ENCODE data around the gene KMO.
A peak's percentile ranks its signal among the peaks of the same experiment; 100 is the strongest.

The KMO gene

DNA sequence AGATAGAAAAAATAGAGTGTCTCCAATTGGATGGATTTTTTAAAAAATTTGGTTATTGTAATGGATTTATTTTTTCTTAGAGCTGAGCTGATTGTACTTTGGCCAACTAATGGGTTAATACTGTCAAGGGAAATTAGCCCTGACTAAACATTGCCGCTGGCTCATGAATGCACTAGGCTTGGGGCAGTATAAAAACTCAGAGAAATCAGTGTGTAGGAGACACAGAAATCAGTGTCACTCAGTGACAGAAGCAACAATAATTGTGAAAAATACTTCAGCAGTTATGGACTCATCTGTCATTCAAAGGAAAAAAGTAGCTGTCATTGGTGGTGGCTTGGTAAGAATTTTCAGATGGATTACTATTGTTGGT, at the start of gene KMO:
Gene KMO (plus strand): TSS at position 217 of the 370 bp plus-strand sequence. CDS start 67 bp downstream, at position 284.
- Mint-ChIP-seq H3K4me1 (peaks cover 12% of the 10 kb centered on the region), H3K36me3 (no peaks in the 10 kb centered on the region)
- CTCF ChIA-PET = interaction anchor here (0.6 to 1.2 kb wide), 8 partner anchors 21 to 507 kb away, joined by 3 to 5 read pairs (median 3); partner anchors contain the start of gene MAP1LC3C

DNA sequence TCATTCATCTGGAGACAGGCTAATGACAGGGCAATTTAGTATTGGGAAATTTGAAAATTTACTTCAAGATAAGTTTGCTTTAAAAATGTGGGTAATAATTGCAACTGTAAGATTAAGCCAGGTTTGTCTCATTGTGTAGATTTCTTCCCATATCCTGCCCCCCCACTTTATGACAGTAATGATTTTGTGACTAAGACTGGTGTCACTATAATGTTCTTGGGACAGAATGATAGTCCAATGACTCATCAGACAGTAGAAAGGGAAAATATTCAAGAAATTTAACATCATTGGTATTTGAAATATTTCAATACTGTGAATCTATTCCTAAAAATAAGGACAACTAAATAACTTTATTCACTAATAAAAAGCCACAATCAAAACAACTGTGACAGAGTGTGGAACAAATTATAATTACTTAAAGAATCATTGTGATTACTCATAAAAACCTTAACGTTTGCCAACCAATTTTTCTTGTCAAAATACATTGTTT, 49.4 kb upstream of the KMO start:
- no peak for DNase-seq
- CTCF ChIA-PET = no interaction called here
- Mint-ChIP-seq H3K4me1 (no peaks in the 10 kb centered on the region), H3K9me3 (no peaks in the 10 kb centered on the region), H3K36me3 (no peaks in the 10 kb centered on the region), H3K27me3 (no peaks in the 10 kb centered on the region), H3K4me3 (no peak overlapping the region), H3K27ac (peak overlapping the region; percentile 4)

More for the DNA sequence above, at the start of gene KMO:
- Mint-ChIP-seq H3K27me3 (peaks cover 10% of the 10 kb centered on the region), H3K9me3 (no peaks in the 10 kb centered on the region), H3K27ac (peak within 1 kb of the TSS; percentile 88), H3K4me3 (peak within 1 kb of the TSS; percentile 87)
- DNase-seq = no peak

DNA sequence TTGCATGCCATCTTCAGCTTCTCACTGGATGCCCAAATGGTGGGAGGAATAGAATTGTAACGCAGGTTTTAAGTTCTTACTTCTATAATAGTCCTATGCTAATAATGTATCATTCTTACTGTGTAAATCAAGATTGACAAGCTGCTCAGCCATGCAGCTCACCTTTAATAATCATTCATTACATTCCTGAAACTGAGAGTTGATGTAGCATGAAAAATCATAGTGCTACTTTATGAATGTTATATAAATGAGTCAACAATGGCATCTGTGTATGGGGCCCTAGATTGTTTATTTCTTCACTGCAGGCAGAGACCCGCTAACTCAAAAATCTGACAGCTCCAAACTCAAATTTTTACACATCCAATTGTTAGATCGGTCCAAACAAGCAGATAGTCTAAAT, 47.0 kb upstream of the KMO start:
- Mint-ChIP-seq H3K9me3 (no peaks in the 10 kb centered on the region), H3K27me3 (no peaks in the 10 kb centered on the region)
- CTCF ChIA-PET = interaction anchor here (0.7 to 2.0 kb wide), 3 partner anchors 14 to 597 kb away, joined by 3 to 6 read pairs (median 6); no protein-coding TSS in a partner anchor

DNA sequence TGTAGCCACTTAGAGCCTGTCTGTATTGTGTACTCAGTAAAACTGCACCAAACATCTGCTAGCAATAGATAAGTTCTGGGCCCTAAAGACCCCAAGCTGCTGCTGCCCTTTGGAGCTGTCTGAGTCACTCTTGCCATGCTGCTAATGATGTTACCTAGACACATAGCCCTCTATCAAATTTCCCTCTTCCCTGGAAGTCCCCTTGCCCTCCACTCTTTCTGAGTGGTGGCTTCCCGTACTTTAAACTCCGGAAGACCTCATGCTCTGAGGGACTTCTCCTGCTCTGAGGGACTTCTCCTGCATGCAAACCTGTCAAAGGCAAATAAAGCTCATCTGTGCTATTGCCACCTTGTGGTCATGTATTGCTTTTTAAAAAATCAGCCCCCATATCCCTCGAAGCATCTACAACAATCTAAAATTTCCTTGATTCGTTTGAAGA, 46.6 kb upstream of the KMO start:
- H3K9me3 Mint-ChIP-seq = no peaks in the 10 kb centered on the region
- H3K27me3 Mint-ChIP-seq = no peaks in the 10 kb centered on the region
- no peak overlapping the region for H3K27ac Mint-ChIP-seq
- no peak overlapping the region for H3K4me3 Mint-ChIP-seq
- DNase-seq = no peak
- CTCF ChIA-PET = interaction anchor here (0.7 to 2.0 kb wide), 3 partner anchors 13 to 598 kb away, joined by 3 to 6 read pairs (median 6); no protein-coding TSS in a partner anchor
- H3K36me3 Mint-ChIP-seq = no peaks in the 10 kb centered on the region
- H3K4me1 Mint-ChIP-seq = no peaks in the 10 kb centered on the region

More for the DNA sequence above, 47.0 kb upstream of the KMO start:
- Mint-ChIP-seq H3K27ac (no peak overlapping the region), H3K4me3 (no peak overlapping the region), H3K4me1 (no peaks in the 10 kb centered on the region), H3K36me3 (no peaks in the 10 kb centered on the region)
- no peak for DNase-seq

DNA sequence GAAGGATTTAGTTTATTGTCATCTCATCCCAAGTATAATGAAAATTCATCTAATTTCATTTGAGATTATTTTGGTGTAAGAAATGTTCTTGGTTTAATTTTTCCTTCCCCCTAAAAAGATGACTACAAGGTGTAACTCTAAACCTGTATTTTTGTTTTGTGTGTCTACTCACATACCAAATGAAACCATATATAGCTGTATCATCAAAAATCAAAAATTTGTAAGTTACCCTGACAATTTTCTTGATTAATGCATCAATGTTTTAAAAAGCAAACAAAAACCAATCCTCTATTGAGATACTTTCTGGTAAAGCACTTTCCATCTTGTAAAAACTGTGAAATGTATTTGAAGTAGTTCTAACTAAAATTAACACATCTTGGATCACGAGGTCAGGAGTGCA, 43.4 kb upstream of the KMO start:
- Mint-ChIP-seq H3K4me3 (no peak overlapping the region), H3K27me3 (no peaks in the 10 kb centered on the region), H3K27ac (no peak overlapping the region), H3K36me3 (peaks cover 3% of the 10 kb centered on the region), H3K4me1 (no peaks in the 10 kb centered on the region), H3K9me3 (no peaks in the 10 kb centered on the region)
- CTCF ChIA-PET = no interaction called here
- DNase-seq = no peak

DNA sequence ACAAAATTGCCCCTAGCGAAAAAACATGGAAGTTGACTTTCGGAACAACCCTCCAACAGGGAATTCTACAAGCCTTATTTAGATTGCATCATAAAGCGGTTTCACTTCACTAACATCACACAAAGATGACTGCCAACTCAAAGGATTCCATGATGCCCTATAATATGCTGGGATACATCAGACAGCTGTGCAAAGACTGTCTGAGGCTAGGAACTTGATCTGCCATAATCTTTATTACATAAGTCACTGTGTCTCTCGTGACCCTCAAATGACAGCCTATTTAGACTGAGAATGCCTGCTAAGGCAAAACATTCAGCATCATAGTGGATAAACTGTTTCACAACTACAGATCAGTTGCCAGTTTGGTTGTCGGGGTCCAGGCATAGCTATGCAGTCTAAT, 36.4 kb upstream of the KMO start:
- H3K4me1 Mint-ChIP-seq = no peaks in the 10 kb centered on the region
- CTCF ChIA-PET = interaction anchor here (1.0 kb wide), 1 partner anchor 17 kb away, joined by 3 read pairs; no protein-coding TSS in a partner anchor
- no peak for DNase-seq
- H3K27me3 Mint-ChIP-seq = no peaks in the 10 kb centered on the region
- H3K4me3 Mint-ChIP-seq = no peak overlapping the region
- peaks cover 38% of the 10 kb centered on the region for H3K36me3 Mint-ChIP-seq
- no peaks in the 10 kb centered on the region for H3K9me3 Mint-ChIP-seq
- no peak overlapping the region for H3K27ac Mint-ChIP-seq

- Mint-ChIP-seq H3K4me3 (no peak overlapping the region), H3K4me1 (no peaks in the 10 kb centered on the region), H3K27me3 (no peaks in the 10 kb centered on the region), H3K9me3 (no peaks in the 10 kb centered on the region), H3K27ac (no peak overlapping the region), H3K36me3 (peaks cover 51% of the 10 kb centered on the region)
- DNase-seq = no peak
- CTCF ChIA-PET = interaction anchor here (0.6 kb wide), 1 partner anchor 768 kb away, joined by 3 read pairs; no protein-coding TSS in a partner anchor
Observed at GRCh38 chr1:241499910-241500309, 32.3 kb upstream of the KMO start.

DNA sequence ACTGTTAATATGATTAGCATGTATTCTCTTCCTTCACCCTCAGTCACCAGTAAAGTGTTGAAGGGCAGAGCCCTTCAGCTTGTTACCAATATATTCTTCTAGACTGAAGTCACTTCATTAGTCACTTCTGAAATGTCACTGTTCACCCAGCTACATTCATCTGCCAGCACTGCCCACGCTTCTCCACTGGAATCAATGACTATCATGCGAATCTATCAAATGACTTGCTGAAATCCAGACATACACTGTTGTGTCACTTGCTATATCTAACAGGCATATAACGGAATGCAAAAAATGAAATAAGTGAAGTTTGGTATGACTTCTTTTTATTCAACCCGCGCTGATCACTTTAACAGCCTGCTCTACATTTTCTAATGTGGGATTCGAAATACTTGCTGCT, 28.7 kb upstream of the KMO start:
- DNase-seq = no peak
- CTCF ChIA-PET = no interaction called here
- Mint-ChIP-seq H3K36me3 (peaks cover 52% of the 10 kb centered on the region), H3K9me3 (no peaks in the 10 kb centered on the region), H3K27ac (no peak overlapping the region), H3K4me3 (no peak overlapping the region), H3K27me3 (no peaks in the 10 kb centered on the region), H3K4me1 (no peaks in the 10 kb centered on the region)

DNA sequence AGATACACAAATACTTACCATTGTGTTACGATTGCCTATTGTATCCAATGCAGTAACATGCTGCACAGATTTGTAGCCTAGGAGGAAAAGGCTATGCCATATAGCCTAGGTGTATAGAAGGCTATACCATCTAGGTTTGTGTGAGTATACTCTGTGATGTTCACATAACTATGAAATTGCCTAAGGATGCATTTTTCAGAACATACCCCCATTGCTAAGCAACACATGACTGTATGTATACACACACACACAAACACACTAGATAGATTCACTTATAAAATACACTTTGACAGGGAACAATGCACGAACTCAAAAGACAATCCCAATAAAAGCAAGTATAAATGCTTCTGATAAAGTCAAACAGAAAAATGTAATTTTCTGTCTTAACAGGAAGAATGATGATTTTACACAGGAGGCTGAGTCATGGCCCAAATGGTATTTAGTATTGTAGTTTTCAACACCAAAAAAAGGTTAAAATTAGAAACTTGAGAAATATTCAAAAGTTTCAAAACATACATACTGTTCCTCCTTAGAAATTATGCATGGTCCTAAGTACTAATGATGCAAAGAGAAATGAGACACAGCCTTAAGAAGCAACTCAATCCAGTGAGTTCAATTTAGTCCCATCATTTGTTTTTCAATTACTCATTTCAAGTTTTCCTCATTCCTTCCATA, 24.9 kb upstream of the KMO start:
- Mint-ChIP-seq H3K27me3 (no peaks in the 10 kb centered on the region), H3K36me3 (peaks cover 59% of the 10 kb centered on the region), H3K9me3 (no peaks in the 10 kb centered on the region), H3K4me1 (no peaks in the 10 kb centered on the region), H3K4me3 (no peak overlapping the region), H3K27ac (no peak overlapping the region)
- no peak for DNase-seq
- CTCF ChIA-PET = no interaction called here

GRCh38 chr1:241513378-241513777, 18.8 kb upstream of the KMO start:
- H3K9me3 Mint-ChIP-seq = no peaks in the 10 kb centered on the region
- H3K27me3 Mint-ChIP-seq = no peaks in the 10 kb centered on the region
- CTCF ChIA-PET = interaction anchor here (1.0 to 1.8 kb wide), 2 partner anchors 12 to 18 kb away, joined by 3 read pairs; no protein-coding TSS in a partner anchor
- H3K27ac Mint-ChIP-seq = no peak overlapping the region
- peaks cover 22% of the 10 kb centered on the region for H3K4me1 Mint-ChIP-seq
- peaks cover 45% of the 10 kb centered on the region for H3K36me3 Mint-ChIP-seq
- DNase-seq = no peak
- no peak overlapping the region for H3K4me3 Mint-ChIP-seq

DNA sequence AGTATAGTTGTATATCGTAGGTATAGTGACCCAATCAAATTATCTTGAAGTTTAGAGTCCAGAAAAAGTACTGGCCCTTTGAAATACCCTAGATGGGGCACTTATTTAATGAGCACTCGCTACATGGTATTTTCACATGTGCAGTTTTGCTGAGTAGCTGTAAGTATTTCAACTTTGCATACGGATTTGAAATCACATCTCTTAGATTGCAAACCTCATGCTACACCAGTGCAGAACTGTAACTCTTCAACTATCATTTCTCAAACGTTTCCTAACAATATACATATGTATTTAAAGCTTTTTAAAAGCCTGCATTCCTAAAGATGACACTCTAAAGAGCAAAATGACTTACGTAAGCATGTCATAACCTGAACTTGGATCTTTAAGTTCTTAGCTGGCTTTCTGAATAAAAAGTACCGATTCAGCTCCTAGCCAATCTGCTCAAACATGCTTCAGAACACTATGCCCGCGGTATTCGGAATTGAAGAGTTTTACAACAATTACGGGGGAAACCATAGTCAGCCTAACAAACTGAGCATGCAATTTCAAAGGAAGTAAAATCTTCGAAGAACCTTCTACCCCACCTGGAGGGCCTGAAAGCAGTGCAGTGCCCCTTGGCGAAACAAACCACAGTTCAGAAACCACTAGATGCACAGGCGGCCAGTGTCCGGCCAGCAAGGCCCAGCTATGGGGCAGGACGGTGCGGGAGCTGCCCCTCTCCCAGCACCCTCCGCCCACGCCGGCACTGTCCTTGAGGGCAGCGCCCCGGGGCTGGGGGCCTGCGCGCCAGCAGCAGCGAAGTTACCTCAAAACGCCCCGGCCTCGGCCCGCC, 13.5 kb upstream of the KMO start:
- Mint-ChIP-seq H3K27me3 (peaks cover 18% of the 10 kb centered on the region), H3K27ac (peak overlapping the region; percentile 90), H3K4me1 (peaks cover 31% of the 10 kb centered on the region), H3K4me3 (peak overlapping the region; percentile 91), H3K9me3 (no peaks in the 10 kb centered on the region), H3K36me3 (peaks cover 18% of the 10 kb centered on the region)
- CTCF ChIA-PET = interaction anchor here (0.9 to 1.0 kb wide), 2 partner anchors 94 to 335 kb away, joined by 3 read pairs; no protein-coding TSS in a partner anchor
- no peak for DNase-seq

DNA sequence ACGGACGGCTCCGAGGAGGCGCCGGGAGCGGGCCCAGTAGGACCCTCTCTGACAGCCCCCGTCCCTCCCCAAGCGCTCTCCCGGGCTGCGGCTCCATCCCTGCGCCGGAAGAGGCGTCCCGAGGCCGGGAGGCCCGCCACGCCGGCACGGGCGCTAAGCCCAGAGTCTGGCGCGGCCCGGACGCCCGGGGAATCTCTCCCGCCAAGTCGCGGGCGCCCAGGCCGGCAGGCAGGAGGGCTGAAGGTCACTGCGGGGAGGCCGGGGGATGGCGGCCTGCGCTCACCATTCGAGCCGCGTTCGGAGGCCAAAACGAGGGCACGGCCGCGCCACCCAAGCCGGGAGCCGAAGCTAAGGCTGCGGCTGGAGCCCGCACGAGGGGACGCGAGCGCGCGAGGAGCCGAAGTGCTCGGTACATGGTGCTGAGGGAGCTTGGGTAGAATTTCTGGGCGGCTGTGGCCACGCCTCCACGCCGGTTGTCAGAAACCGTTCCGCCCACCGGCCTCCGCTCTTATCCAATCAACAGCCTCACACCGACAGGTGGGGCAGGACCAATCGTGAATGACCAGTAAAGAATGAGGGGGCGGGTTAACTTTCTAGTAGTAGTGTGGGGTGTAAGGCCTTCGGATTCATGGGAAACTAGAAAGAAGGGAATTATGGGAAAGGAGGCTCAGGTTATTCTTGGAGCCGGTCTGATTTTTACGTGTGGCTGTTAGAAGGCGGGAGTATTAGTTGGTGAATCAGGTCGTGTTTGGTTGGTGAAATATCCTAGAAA, 12.7 kb upstream of the KMO start, which contains the start of gene FH:
Gene FH (minus strand): TSS at position 448 of the 772 bp plus-strand sequence. CDS start 33 bp downstream, at position 415.
- peak within 1 kb of the TSS; percentile 90 for H3K27ac Mint-ChIP-seq
- DNase-seq = peak; percentile 96
- no peaks in the 10 kb centered on the region for H3K9me3 Mint-ChIP-seq
- H3K4me3 Mint-ChIP-seq = peak within 1 kb of the TSS; percentile 91
- peaks cover 13% of the 10 kb centered on the region for H3K36me3 Mint-ChIP-seq
- peaks cover 23% of the 10 kb centered on the region for H3K27me3 Mint-ChIP-seq
- peaks cover 29% of the 10 kb centered on the region for H3K4me1 Mint-ChIP-seq
- CTCF ChIA-PET = interaction anchor here (1.0 to 1.2 kb wide), 2 partner anchors 9 to 93 kb away, joined by 3 read pairs; no protein-coding TSS in a partner anchor

DNA sequence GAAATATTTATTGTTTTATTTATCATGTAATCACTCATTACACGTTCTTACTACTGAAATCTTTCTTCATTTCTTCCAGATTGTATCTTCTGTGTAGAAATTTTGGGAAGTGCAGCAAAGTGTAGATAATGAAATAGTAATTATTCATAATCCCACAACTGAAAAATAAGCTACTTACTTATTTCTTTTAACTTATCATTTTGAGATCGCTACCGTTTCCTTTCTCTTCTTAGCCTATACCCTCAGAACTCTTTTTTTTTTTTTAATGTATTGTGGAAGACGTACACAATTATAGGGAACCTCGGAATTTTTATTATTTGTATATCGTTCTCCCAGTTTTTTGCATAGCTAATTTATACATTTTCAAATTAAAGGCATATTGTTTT, 12.1 kb upstream of the KMO start:
- H3K4me3 Mint-ChIP-seq = no peak overlapping the region
- CTCF ChIA-PET = interaction anchor here (1.2 kb wide), 1 partner anchor 9 kb away, joined by 3 read pairs; no protein-coding TSS in a partner anchor
- peaks cover 9% of the 10 kb centered on the region for H3K36me3 Mint-ChIP-seq
- H3K4me1 Mint-ChIP-seq = peaks cover 25% of the 10 kb centered on the region
- H3K9me3 Mint-ChIP-seq = no peaks in the 10 kb centered on the region
- H3K27ac Mint-ChIP-seq = no peak overlapping the region
- DNase-seq = no peak
- H3K27me3 Mint-ChIP-seq = peaks cover 29% of the 10 kb centered on the region
